Measurements from ENCODE around the gene BIRC7. TPM values are rescaled to one million over a fixed set of nuclear protein-coding genes. Genes with fewer than 3 reads are reported as not detected.

BIRC7 gene
- 0.60 TPM for total RNA-seq

- no peak for DNase-seq (ENCODE audit: low spot score)
These were observed at the start of gene BIRC7 for GRCh38 chr20:63235399-63235983. BIRC7 (plus strand) TSS chr20:63235905; CDS start chr20:63236097, 192 bp downstream.

- no peak for DNase-seq (ENCODE audit: low spot score)
These were observed 49.6 kb upstream of the BIRC7 start for GRCh38 chr20:63186084-63186483.

- no peak for DNase-seq (ENCODE audit: low spot score)
These were observed 49.0 kb upstream of the BIRC7 start for GRCh38 chr20:63186528-63187316.

- no peak for DNase-seq (ENCODE audit: low spot score)
These were observed 48.2 kb upstream of the BIRC7 start for GRCh38 chr20:63187338-63188158.

GRCh38 chr20:63188159-63188442 lies 47.6 kb upstream of the BIRC7 start:
- DNase-seq (ENCODE audit: low spot score), result no peak

GRCh38 chr20:63188641-63189321 lies 46.9 kb upstream of the BIRC7 start:
- DNase-seq (ENCODE audit: low spot score), result no peak

GRCh38 chr20:63189322-63189642 lies 46.4 kb upstream of the BIRC7 start:
- DNase-seq (ENCODE audit: low spot score), result no peak

GRCh38 chr20:63189846-63190559 lies 45.7 kb upstream of the BIRC7 start:
- no peak for DNase-seq (ENCODE audit: low spot score)

- no peak for DNase-seq (ENCODE audit: low spot score)
These were observed 44.9 kb upstream of the BIRC7 start for GRCh38 chr20:63190828-63191227.

GRCh38 chr20:63191400-63191799 lies 44.3 kb upstream of the BIRC7 start:
- peak; percentile 68 for DNase-seq (ENCODE audit: low spot score)

GRCh38 chr20:63192721-63193120 lies 43.0 kb upstream of the BIRC7 start:
- no peak for DNase-seq (ENCODE audit: low spot score)

GRCh38 chr20:63194007-63194796 lies 41.5 kb upstream of the BIRC7 start:
- no peak for DNase-seq (ENCODE audit: low spot score)

GRCh38 chr20:63194797-63195173 lies 40.9 kb upstream of the BIRC7 start:
- DNase-seq (ENCODE audit: low spot score), result no peak

- no peak for DNase-seq (ENCODE audit: low spot score)
These were observed 38.8 kb upstream of the BIRC7 start for GRCh38 chr20:63196768-63197470.

GRCh38 chr20:63198606-63199005 lies 37.1 kb upstream of the BIRC7 start:
- no peak for DNase-seq (ENCODE audit: low spot score)

- DNase-seq (ENCODE audit: low spot score), result no peak
These were observed 33.7 kb upstream of the BIRC7 start for GRCh38 chr20:63202021-63202420.

GRCh38 chr20:63202811-63203526 lies 32.7 kb upstream of the BIRC7 start:
- DNase-seq (ENCODE audit: low spot score), result no peak

- DNase-seq (ENCODE audit: low spot score), result no peak
These were observed 31.3 kb upstream of the BIRC7 start for GRCh38 chr20:63204362-63204761.

- no peak for DNase-seq (ENCODE audit: low spot score)
These were observed 29.8 kb upstream of the BIRC7 start for GRCh38 chr20:63205896-63206295.

GRCh38 chr20:63206878-63207277 lies 28.8 kb upstream of the BIRC7 start:
- DNase-seq (ENCODE audit: low spot score), result no peak
